ENCODE measurements around the gene ATAD5.
A peak's percentile ranks its signal among the peaks of the same experiment; 100 is the strongest.
"Not testable (repeated sequence)": the region's sequence is repeated elsewhere in the genome, so short reads cannot be mapped to it uniquely, and the experiment has no call there.

Gene ATAD5

DNA sequence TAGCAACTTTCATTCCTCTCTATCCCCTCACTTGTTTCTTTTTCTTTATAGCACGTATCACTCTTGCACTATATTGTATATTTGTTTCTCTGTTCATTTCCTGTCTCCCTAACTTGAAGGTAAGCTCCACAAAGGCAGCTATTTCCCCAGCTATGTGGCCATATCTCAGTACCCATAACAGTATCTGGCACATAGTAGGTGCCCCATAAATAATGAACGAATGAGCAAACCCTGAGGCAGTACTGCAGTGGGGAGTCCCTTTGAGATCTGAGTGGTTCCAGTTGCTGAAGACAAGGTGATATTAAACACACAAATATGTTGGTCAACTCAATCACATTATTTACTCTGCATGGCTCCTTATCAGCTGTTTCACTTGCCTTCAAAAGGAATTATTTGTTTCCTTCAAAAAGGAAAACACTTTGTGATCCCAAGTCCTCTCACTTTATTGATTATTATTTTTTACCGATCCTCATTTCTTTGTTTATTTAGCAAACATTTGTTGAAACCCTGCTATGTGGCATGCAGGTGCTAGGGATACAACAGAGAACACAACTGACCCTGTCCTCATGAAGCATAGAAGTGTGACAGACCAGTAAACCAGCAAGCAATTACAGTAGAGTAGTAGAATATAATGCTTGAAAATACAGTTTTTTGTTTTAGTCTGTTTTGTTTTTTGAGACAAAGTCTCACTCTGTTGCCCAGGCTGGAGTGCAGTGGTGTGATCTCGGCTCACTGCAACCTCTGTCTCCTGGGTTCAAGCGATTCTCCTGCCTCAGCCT lies 84.3 kb downstream of the ATAD5 start:
- DNase-seq (ENCODE audit: low read depth, low spot score) = no peak

DNA sequence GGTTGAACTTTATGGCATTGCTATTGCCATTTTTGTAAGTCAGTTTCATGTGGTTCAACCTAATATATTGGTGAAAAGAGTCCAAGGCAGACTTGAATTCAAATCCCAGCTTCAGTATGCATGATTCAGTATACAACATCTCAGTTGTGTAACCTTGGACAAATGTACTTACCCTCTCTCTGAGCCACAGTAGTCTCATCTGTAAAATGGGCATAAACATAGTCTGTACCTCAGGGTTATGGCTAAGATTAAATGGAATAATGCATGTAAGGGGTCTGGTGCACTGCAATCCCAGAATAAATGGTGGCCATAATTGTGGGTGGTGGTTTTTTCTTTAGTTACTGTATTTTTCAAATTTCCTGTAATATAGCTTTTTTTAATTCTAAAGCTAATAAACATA lies 85.3 kb downstream of the ATAD5 start:
- DNase-seq (ENCODE audit: low read depth, low spot score) = no peak

- no peak for DNase-seq (ENCODE audit: low read depth, low spot score)
These were observed 88.5 kb downstream of the ATAD5 start for GRCh38 chr17:30920282-30920681.

DNA sequence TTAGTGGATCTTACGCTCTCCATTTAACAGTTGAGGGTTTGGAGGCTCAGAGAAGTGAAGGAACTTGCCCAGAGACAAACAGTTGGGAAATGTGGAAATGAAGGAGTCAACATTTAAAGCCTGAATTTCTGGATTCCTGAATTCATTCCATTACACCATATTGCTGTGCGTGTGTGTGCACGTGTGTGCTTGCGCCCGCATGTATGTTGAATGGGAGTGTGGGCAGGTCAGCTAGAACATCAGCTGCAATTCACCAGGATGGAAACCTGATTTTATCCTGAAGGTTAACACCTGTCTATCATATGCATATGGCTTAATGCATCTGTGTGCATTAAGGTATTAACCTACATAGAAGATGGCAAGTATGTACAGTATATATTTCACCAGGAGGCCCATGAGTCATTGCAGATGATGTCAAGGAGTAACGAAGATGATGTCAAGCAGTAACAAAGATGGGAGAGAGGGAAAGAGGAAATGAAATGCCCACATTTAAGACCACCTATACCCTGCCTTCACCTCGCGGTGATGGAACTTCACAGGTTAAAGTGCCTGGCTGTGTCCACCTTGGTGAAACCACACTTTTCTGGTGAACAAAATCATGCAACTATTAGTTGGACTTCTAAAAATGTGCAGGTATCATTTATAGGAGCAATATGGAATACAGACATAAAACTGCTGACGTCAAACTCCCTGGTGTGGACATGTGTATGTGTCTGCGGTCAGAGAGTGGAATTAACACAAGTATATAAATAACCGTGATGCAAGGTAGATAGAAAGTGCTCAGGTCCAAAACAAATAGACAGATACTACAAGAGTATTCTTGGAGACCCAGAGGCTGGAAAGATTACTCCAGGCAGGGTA lies 89.1 kb downstream of the ATAD5 start:
- DNase-seq (ENCODE audit: low read depth, low spot score) = no peak

DNA sequence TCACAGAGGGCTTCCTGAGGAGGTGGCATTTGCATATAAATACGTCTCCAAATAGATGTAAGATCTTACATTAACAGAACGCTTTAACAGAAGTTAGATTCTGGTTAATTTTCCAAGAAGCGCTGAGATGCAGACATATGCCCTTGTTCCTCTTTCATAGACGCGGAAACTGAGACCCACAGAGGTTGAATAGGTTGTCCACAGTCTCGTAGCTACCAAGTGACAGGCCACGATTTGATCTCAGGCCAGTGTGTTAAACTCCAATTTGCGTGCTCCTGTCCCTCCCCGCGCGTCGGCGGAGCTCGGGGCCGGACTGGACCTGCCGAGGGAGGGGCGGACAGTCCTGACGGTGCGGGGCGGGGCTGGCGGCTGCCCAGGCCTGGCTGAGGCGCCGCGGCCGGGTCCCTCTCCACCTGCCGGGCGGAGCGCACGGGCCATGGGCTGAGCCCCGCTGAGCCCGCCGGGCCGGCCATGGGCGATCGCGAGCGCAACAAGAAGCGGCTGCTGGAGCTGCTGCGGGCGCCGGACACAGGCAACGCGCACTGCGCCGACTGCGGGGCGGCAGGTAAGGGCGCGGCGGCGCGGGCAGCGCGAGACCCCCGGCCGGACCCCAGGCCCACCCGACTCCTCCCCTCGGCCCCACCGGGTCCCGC lies 89.9 kb downstream of the ATAD5 start, which contains the start of gene ADAP2:
Gene ADAP2 (plus strand): TSS at position 402 of the 653 bp plus-strand sequence. CDS start 70 bp downstream, at position 472.
- peak; percentile 45 for DNase-seq (ENCODE audit: low read depth, low spot score)

GRCh38 chr17:30922235-30923030 lies 90.7 kb downstream of the ATAD5 start:
- peak; percentile 22 for DNase-seq (ENCODE audit: low read depth, low spot score)

DNA sequence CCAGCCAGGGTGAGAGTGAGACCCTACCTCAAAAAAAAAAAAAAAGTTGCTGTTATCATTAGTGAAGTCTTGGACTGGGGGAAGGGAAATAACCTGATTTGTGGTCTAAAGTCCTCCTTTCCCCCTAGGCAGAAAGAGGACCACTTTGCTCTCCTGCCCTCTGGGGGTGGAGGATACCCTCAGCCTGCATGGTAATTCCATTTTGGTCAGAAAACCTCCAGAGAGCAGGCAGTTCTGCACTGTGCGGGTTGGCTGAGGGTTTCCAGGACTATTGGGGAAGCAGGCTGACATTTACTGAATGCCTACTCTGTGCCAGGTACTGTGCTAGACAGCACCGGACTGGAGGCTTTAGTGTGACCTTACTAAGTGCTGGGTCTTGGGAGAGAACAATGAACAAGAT lies 92.6 kb downstream of the ATAD5 start:
- no peak for DNase-seq (ENCODE audit: low read depth, low spot score)

GRCh38 chr17:30926516-30926915 lies 94.8 kb downstream of the ATAD5 start:
- no peak for DNase-seq (ENCODE audit: low read depth, low spot score)

- DNase-seq (ENCODE audit: low read depth, low spot score) = no peak
These were observed 96.0 kb downstream of the ATAD5 start for GRCh38 chr17:30927756-30928155.

- no peak for DNase-seq (ENCODE audit: low read depth, low spot score)
These were observed 96.8 kb downstream of the ATAD5 start for GRCh38 chr17:30928584-30928983.

GRCh38 chr17:30929081-30929633 lies 97.4 kb downstream of the ATAD5 start:
- no peak for DNase-seq (ENCODE audit: low read depth, low spot score)

- DNase-seq (ENCODE audit: low read depth, low spot score) = not testable (repeated sequence)
These were observed 98.1 kb downstream of the ATAD5 start for GRCh38 chr17:30929861-30930260.

GRCh38 chr17:30930495-30930894 lies 98.7 kb downstream of the ATAD5 start:
- DNase-seq (ENCODE audit: low read depth, low spot score) = no peak

GRCh38 chr17:30931582-30931981 lies 99.8 kb downstream of the ATAD5 start:
- DNase-seq (ENCODE audit: low read depth, low spot score) = not testable (repeated sequence)

GRCh38 chr17:30933966-30934365 lies 102.2 kb downstream of the ATAD5 start:
- no peak for DNase-seq (ENCODE audit: low read depth, low spot score)

DNA sequence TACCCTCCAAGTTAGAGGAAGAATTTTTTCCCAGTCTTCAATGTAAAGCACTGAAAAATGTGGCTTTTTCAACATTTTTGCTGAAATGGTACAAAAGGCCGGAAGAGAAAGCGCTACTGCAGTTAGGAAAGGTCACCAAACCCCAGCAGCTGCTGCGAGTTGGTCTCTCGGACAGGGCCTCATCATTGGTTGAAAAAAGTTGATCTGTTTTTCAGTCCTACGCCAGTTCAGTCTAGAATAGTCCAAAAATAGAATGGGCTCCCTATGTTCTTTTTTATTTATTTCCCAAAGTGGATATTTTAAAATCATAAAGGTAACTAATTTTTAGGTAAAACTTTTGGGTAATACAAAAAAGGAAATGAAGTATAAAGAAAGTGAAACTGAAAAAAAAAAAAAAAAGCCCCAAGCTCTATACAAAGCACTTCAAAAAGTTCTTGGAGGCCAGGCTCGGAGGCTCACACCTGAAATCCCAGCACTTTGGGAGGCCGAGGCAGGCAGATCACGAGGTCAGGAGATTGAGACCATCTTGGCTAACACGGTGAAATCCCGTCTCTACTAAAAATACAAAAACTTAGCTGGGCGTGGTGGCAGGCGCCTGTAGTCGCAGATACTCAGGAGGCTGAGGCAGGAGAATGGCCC lies 107.4 kb downstream of the ATAD5 start:
- DNase-seq (ENCODE audit: low read depth, low spot score) = no peak

GRCh38 chr17:30942308-30943079 lies 110.7 kb downstream of the ATAD5 start:
- DNase-seq (ENCODE audit: low read depth, low spot score) = peak; percentile 23

Data from astrocyte of the hippocampus (primary cell).